ENCODE data around the gene CPNE9.
"Not testable (repeated sequence)": the region's sequence is repeated elsewhere in the genome, so short reads cannot be mapped to it uniquely, and the experiment has no call there.

Gene CPNE9

DNA sequence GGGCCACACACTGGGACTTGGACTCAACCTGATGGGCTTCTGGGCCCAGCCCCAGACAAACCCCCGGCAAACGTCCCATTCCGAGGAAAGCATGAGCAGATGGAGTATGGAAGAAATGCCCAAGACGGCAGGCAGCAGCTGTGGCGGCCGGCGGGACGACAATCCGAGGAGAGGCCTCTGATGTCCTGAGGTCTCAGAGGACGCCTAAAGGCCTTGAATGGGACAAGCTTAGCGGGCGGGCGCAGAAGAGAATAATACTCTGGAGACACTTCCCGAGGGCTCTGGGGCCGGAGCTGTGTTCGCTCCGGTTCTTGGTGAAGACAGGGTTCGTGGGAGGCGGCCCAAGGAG is 45.6 kb downstream of the CPNE9 start:
- no peak for DNase-seq

- peak; percentile 88 for DNase-seq
These were observed 46.3 kb downstream of the CPNE9 start, which contains the start of gene OGG1 for GRCh38 chr3:9749645-9750555. Gene OGG1 (plus strand): TSS chr3:9749952. CDS start chr3:9750287, 335 bp downstream.

DNA sequence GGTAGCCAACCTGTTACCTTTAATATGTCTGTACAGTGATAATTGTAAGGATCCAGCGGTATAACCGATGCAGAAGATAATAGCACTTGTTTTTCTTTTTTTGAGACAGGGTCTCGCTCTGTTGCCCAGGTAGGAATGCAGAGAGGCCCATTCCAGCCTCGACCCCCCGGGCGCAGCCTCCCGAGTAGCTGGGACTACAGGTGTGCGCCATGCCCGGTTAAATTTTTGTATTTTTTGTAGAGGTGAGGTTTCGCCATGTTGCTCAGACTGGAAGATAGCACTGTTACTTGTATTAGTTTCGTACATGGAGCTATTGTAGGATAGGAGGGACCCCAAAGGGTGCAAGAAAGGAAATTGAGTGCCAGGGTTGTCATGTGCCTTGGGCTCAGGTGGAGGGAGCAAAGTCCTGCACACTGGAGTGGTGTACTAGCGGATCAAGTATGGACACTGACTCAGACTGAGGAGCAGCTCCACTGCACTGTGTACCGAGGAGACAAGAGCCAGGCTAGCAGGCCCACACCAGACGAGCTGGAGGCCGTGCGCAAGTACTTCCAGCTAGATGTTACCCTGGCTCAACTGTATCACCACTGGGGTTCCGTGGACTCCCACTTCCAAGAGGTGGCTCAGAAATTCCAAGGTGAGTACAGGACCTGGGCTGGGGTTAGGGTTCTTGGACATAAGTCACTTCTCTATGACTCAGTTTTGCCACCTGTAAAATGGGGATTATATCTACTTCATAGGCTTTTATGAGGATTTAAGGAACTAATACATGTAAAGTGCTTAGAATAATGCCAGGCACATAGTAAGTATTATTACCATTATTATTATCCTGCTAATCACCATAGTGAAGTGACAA is 47.2 kb downstream of the CPNE9 start:
- DNase-seq = no peak

- no peak for DNase-seq
These were observed 51.0 kb downstream of the CPNE9 start for GRCh38 chr3:9754678-9755077.

DNA sequence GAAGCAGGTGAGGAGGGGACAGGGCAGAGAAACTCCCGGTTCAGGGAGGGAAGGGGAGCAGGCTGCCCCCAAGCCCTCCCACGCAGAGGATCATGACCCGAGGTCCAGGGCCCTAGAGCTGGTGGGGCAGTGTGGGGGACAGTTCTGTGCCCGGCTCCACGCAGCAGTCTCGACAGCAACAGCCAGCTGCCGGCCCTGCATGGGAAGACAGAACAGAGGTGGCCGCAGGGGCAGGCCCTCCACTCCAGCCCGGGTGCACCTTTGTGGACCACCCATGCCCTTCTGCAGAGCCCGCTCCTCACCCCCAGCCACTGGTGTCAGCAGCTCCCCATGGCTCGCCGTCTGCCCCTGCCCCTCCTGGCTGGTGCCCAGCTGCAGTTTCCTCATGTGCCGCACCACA is 53.8 kb downstream of the CPNE9 start:
- no peak for DNase-seq

GRCh38 chr3:9760779-9761505 is 57.3 kb downstream of the CPNE9 start:
- no peak for DNase-seq

GRCh38 chr3:9761919-9762318 is 58.3 kb downstream of the CPNE9 start:
- DNase-seq = no peak

- DNase-seq = no peak
These were observed 59.2 kb downstream of the CPNE9 start for GRCh38 chr3:9762871-9763270.

DNA sequence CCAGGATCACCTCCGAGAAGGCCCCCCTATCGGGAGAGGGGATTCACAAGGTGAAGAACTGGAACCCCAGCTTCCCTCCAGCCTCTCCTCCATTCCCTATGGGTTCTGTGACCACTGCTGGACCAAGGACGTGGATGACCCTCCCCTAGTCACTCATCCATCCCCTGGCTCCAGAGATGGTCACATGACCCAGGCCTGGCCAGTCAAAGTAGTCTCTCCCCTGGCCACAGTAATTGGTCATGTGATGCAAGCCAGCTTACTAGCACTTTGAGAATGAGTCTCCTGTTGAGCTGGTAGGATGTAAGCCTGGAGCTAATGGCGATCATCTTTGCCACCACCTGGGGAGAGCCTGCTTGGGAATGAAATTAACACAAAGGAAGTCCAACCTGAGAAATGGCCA is 62.2 kb downstream of the CPNE9 start:
- no peak for DNase-seq

GRCh38 chr3:9767418-9767817 is 63.8 kb downstream of the CPNE9 start:
- no peak for DNase-seq

GRCh38 chr3:9768141-9768775 is 64.6 kb downstream of the CPNE9 start:
- no peak for DNase-seq

GRCh38 chr3:9769012-9769411 is 65.4 kb downstream of the CPNE9 start:
- DNase-seq = no peak

- peak; percentile 12 for DNase-seq
These were observed 66.0 kb downstream of the CPNE9 start, which contains the start of gene CAMK1 for GRCh38 chr3:9769426-9770275. Gene CAMK1 (minus strand): TSS chr3:9769947. CDS start chr3:9767749, 2,198 bp downstream.

- no peak for DNase-seq
These were observed 66.7 kb downstream of the CPNE9 start for GRCh38 chr3:9770276-9770812.

- not testable (repeated sequence) for DNase-seq
These were observed 67.4 kb downstream of the CPNE9 start for GRCh38 chr3:9771007-9771406.

DNA sequence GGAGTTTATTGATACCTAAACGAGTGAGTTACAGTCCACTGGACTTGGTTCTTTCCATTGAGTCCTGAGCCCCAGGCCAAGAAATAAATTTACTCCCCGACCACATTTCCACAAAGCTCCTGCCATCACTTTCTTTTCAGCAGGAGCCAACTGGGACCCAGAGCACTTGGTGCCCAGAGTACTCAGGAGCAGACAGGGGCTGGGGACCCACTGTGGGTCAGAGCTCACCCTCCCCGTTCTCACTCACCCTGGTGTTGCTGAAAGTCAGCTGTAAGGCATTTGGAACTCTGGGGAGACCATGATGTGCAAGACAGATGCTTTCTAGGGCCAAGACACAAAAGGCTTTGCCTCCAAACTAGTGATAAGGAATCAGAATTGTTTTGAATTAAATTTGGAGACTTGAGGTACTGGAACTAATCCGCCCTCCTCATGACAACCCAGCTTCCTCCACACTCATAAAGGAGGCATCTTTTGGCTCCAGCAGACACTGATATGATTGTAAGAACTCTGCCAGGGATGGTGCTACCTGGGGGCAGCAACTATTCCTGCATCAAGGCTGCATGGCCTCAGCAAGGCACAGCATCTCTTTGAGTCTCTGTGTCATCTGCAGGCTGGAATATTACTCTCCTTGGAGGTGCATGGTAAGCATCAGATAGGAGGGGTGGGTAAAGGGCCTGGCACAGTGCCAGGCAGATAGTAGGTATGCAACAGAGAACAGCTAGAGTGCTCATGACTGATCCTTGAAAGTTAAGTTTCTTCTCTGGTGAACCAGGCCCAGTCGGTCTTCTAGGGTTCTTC is 73.5 kb downstream of the CPNE9 start:
- no peak for DNase-seq

DNA sequence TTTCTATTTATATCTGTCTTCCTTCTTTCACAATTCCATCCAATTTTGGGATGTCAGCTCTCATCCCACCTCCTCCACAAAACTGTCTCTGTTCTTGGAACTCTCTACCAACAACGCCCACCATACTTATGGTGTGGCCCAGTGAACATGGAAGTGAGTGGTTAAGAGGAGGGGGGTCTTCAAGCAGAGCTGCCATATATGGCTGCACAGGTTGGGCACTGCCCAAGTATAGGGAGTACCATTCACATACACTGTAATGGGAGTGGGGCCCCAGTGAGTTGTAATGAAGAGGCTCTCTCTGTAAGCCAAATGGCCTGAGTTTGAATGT is 74.0 kb downstream of the CPNE9 start:
- DNase-seq = no peak

DNA sequence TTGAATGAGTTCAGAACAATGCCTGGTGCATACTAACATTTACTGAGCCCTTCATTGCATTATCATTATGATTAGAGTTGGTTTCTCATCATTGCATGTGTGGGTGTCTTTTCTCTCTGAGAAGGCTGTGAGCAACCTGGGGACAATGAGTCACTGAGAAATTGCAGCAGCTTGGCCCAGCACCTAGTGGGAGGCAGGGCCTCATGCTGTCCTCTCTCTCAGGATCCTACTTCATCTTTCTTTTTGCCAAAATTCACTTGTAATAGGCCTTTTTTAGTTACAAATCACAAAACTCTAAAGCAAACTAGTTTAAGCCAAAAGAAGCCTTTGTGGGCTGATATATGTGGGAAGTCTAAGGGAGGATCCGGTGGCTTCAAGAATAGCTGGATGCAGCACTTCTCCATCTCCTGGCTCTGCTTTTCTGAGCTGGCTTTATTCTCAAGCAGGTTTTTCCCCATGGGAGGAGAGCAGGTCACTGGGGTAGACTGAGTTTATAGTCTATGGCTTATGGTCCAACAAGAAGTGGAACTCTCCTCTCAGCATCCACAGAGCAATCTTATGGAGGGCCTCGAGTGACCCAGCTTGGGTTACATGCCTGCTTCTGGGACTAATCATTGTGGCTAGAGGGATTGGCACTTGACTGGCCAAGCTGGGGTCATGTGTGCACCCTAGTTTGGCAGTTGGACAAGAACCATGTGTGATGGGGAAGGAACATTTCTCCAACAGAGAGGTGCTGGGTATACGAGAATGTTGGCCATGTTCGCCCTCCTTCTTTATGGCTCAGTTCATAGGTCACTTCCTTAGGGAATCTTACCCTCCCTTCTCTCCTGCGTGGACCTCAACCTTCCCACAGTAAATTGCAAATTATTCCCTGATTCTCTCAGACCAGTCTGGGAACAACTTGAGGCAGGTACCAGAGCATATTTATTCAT is 74.8 kb downstream of the CPNE9 start:
- no peak for DNase-seq

DNA sequence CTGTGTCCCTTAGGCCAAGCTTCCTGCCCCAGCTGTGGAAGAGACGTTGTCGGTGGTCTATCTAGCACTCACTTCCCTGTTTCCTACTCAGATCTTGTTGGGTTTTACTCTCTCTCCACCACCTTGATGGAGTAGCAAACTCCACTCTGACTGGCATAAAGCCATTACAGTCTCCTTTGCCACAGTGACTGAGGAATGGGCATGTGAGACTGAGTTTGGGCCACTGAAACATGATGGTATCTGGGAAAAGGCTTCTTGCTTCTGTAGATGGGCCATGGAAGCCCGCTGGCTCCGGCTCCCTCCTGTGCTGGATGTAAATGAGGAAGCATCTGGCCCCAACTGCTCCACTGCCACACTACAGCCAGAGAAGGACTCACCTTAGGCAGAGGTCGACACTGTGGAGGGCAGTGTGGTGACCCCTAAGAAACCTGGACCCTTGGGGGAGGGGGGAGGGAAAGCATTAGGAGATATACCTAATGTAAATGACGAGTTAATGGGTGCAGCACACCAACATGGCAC is 75.5 kb downstream of the CPNE9 start:
- DNase-seq = no peak
